Skeletal muscle cell (primary cell): ENCODE measurements around the gene OR2J2.
"Not testable (repeated sequence)": the region's sequence is repeated elsewhere in the genome, so short reads cannot be mapped to it uniquely, and the experiment has no call there.

Experiments used
- DNase-seq: peaks from one replicate; pipeline ENCODE4 v3.0.0-alpha.2; 2010; ENCODE audit warnings: low read depth
- H3K4me3 ChIP-seq: 2 replicates; pipeline ENCODE4 v1.5.1; 2011; ENCODE audit warnings: low read depth, mild to moderate bottlenecking, control low read depth, low read length, moderate library complexity

Gene OR2J2

DNA sequence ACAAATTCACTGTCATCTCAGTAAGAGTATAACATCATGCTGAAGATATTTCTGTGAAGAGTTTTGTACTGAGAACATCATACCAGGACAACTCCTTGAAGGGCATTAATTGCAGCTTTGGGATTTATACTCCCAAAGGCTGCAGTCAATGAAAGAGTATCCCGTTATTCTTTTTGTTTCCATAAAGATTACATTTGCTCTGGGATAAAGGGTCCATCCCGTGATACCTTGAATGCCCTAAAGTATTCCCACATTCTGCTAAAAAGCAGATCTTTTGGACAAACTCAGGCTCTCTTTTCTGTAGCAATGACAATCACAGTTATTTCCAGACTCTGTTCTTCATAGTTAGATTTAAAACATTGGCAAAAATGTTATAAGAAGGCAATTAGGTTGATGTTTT, at the start of gene OR2J2:
TSS of gene OR2J2 (plus strand) at position 301 of the 400 bp plus-strand sequence. CDS start 2,729 bp downstream, outside the sequence.
- not testable (repeated sequence) for H3K4me3 ChIP-seq

DNA sequence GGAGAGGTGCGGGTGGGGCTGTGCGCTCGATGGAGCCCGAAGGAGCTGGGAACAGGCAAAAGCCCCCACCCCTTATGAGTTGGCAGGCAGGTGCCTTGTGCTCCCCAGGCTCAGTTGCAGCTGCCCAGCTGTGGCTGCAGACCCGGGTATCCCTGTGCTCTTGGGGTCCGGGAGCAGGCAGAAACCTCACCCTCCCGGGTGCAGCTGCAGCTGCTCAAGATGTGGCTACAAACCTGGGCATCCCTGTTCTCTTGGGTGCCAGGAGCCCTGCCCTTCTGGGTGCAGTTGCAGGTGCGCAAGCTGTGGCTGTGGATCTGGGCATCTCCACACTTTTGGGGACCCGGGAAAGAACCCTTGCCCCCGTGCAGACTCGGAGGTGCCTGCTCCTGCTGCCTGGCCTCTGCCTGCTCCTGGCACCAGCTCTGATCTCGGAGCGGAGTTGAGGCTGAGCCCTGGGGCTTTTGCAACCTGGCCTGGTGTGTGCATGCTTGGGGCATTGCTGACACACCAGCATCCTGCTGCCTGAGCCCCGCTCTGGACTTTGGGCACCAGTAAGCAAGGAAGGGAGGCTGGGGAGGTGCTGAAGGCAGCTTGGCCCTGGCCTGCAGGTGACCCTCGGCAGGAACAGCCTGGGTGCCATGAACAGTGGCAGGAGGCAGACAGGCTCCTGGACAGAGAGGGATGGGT, 41.2 kb upstream of the OR2J2 start:
- no peak for DNase-seq
- no peak overlapping the region for H3K4me3 ChIP-seq

More for the DNA sequence above, at the start of gene OR2J2:
- not testable (repeated sequence) for DNase-seq

DNA sequence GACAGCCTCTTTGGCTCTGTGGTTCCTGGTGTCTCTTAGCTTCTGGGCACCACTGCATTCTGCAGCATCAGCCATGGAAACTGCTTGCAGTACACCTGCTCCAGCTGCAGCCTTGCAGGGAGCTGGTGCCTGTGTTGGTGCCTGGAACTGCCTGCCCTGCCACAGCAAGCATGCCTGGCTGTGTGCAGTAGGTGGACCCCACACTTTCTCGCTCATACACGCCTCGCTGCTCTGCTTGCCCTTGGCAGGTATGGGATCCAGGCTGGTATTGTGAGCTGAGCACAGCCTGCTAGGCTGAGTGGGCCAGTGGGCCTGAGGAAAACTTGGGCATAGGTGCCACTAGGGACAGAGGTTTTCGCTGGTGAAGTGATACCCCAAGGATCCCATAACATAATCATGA, 40.1 kb upstream of the OR2J2 start:
- no peak for DNase-seq
- H3K4me3 ChIP-seq, result no peak overlapping the region

DNA sequence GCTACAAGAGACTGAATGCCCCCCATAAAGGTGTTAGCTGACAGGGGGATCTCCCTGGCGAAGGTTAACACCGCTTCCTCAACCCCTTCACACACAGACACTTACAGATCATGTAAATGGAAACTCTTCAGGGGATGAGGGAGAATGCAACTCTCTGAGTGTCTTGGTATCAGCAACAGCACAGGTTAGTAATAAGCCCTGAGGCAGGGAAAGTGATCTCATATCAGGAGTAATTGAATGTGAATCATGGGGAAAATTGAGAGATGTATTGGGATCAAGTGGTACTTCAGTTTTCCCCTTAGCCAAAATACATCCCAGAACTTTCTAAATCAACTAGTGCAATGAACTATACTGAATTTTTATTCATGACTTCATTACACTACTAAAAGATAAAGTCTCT, 39.0 kb upstream of the OR2J2 start:
- no peak for DNase-seq
- H3K4me3 ChIP-seq, result no peak overlapping the region

DNA sequence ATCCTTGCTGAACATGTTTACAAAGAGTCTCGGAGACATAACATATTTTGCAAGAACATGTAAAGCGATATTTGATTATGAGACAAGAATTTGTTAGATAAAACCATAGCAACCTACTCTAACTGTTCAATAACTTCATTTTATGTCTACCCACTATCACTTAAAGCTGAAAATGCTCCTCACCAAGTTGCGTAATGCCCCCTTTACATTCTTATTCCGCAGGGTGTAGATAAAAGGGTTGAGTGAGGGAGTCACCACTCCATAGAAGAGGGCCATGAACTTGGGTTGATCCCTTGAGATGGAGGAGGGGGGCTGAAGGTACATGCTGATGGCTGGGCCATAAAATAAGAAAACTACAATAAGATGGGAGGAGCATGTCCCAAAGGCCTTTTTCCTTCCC, 33.0 kb upstream of the OR2J2 start:
- no peak for DNase-seq
- H3K4me3 ChIP-seq, result no peak overlapping the region

DNA sequence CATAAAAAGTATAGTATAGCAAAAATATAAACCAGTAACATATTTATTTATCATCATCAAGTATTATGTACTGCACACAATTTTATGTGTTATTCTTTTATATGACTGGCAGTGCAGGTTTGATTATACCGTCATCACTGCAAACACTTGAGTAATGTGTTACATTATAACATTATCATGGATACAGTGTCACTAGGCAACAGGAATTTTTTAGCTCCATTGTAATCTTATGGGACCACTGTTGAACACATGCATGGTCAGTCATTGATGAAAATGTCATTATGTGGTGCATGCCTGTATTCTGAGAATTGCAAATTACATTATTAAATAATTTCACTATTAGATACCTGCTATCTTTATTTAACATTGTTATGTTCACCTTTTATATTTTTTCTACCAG, 29.1 kb upstream of the OR2J2 start:
- no peak for DNase-seq
- no peak overlapping the region for H3K4me3 ChIP-seq

DNA sequence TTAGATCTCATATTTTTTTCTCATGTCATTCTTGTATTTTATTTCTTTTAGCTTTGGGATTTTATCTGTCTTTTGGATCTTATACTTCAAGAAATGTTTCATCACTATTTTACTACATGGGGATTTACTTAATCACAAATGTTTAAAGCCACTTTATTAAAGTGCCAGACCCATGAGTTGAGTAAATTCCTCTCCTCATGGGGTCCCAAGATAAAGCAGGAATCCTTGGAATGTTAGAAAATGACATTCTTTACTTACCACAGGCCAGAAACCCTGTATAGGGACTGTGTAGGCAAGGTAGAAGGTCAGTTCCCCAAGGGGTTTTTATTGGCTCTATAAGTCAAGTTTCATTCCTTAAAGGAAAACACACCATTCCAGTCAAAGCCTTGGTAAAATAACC, 28.4 kb upstream of the OR2J2 start:
- DNase-seq, result no peak
- H3K4me3 ChIP-seq, result no peak overlapping the region

DNA sequence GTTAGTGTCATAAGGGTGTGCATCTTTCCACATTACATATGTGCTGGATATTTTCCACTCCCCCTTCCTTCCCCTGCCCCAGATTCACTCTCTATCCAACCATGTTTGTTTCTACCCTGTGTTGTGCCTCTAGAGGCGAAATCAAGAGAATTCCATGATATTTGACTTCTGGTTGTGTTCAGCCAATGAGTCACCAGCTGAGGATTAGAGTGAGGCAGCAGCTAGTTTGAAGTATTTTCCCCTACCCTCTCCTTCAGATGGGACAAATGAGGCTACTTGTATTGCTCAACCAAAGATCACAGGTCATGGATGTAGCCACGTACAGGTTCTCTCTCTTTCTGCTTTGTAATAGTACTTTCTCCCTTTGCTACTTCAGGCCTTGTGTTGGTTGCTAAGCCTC, 24.5 kb upstream of the OR2J2 start:
- DNase-seq, result no peak
- H3K4me3 ChIP-seq, result no peak overlapping the region

DNA sequence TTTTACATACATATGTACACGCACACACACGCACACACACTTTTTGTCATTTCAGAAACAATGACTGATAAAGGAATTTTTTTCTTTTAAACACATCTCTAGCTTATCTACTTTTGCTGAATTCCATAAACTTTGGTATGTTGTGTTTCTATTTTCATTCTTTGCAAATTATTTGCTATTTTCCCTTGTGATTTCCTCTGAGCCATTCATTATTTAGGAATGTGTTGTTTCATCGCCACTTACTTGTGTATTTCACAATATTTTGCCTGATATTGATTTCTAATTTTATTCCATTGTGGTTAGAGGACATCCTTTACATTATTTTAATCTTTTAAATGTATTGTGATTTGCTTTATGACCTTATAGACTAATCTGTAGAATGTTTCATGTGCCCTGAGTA, 23.6 kb upstream of the OR2J2 start:
- no peak overlapping the region for H3K4me3 ChIP-seq
- DNase-seq, result no peak

DNA sequence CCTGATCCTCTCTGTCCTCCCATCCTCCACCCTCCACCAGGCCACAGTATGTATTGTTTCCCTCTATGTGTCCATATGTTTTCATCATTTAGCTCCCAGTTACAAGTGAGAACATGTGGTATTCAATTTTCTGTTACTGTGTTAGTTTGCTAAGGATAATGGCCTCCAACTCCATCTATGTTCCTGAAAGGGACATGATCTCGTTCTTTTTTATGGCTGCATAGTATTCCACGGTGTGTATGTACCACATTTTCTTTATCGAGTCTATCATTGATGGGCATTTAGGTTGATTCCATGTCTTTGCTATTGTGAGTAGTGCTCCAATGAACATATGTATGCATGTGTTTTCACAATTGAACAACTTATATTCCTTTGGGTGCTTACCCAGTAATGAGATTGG, 21.3 kb upstream of the OR2J2 start:
- H3K4me3 ChIP-seq, DNase-seq: not testable (repeated sequence)

DNA sequence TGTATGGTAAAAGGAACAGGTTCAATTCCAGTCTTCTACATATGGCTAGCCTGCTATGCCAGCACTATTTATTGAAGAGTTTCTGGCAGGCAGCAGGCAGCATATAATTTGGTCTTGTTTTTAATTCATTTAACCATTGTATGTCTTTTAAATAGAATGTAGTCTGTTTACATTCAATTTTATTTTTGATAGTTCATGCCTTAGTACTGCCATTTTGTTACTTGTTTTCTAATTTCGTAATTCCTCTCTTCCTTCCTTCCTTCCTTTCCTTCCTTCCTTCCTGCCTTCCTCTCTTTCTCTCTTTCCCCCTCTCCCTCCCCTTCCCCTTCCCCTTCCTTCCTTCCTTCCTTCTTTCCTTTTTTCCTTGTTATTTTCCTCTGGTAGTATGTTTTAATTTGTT, 17.6 kb upstream of the OR2J2 start:
- DNase-seq, result no peak
- H3K4me3 ChIP-seq, result no peak overlapping the region

DNA sequence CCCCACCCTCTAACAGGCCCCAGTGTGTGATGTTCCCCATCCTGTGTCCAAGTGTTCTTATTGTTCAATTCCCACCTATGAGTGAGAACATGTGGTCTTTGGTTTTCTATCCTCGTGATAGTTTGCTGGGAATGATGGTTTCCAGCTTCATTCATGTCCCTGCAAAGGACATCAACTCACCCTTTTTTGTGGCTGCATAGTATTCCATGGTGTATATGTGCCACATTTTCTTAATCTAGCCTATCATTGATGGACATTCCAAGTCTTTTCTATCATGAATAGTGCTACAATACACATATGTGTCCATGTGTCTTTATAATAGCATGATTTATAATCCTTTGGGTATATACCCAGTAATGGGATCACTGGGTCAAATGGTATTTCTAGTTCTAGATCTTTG, 15.5 kb upstream of the OR2J2 start:
- H3K4me3 ChIP-seq, DNase-seq: not testable (repeated sequence)

DNA sequence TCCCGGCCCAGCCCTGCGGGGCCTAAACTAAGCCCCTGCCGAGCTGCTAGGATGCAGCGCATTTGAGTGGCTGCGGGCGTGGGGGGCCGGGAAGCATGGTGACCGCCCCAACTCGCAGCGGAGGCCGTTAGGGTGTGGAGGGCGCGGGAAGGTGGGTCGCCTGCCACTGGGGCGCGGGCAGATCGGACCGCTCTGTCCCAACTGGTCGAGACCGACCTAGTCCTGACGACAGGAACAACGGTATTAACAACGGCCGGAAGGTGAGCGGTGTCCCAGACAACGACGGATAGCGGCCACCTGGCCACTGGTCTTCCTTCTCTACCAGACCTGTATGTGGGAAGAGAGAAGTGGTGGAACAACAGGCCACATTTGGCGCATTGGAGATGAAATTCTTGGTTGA, 10.8 kb upstream of the OR2J2 start:
- DNase-seq, H3K4me3 ChIP-seq: not testable (repeated sequence)

DNA sequence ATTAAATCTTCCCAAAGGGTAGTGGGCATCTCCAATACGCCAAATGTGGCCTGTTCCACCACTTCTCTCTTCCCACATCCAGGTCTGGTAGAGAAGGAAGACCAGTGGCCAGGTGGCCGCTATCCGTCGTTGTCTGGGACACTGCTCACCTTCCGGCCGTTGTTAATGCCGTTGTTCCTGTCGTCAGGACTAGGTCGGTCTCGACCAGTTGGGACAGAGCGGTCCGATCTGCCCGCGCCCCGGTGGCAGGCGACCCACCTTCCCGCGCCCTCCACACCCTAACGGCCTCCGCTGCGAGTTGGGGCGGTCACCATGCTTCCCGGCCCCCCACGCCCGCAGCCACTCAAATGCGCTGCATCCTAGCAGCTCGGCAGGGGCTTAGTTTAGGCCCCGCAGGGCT, 5.1 kb upstream of the OR2J2 start:
- not testable (repeated sequence) for DNase-seq, H3K4me3 ChIP-seq

DNA sequence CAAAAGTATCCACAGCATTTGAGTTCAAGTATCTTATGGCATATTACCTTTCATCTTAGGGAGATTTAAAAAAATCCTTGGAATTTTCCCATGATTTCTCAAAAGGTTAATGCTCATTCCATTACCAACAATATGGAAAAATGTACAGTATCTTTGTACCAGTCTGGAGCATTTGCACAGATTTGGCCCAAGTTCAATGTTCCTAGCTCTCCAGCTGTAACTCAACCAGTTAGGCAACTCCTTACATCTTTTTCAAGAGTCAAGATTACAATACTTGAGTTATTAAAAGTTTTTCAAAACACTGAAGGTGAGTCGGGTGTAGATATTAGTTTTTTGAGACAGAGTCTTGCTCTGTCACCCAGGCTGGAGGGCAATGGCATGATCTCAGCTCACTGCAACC, 1.0 kb downstream of the OR2J2 start:
- H3K4me3 ChIP-seq, result no peak overlapping the region
- DNase-seq, result no peak

DNA sequence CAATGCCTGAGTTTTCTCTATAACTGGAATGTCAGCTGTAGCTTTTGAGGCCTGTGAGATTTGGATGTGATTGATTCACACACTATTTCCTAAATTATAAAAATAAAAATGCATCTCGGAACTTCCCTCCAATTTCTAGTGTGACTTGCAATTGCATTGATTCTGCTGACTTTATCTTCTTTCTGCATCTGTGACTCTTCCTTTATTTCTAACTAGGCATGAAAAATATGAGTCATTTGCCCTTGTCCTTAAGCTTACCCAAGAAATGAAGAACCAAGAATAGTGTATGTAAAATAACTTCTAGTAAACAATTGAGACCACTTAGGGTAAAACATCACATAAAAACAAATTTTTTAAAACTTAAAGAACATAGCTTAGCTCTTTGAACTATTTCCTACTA, 12.9 kb downstream of the OR2J2 start:
- no peak for DNase-seq

DNA sequence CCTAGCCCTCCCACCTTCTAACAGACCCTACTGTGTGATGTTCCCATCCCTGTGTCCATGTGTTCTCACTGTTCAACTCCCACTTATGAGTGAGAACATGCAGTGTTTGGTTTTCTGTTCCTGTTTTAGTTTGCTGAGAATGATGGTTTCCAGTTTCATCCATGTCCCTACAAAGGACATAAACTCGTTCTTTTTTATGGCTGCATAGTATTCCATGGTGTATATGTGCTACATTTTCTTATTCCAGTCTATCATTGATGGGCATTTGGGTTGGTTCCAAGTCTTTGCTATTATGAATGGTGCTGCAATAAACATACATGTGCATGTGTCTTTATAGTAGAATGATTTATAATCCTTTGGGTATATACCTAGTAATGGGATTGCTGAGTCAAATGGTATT, 18.0 kb downstream of the OR2J2 start:
- DNase-seq, H3K4me3 ChIP-seq: not testable (repeated sequence)

More for the DNA sequence above, 12.9 kb downstream of the OR2J2 start:
- no peak overlapping the region for H3K4me3 ChIP-seq

DNA sequence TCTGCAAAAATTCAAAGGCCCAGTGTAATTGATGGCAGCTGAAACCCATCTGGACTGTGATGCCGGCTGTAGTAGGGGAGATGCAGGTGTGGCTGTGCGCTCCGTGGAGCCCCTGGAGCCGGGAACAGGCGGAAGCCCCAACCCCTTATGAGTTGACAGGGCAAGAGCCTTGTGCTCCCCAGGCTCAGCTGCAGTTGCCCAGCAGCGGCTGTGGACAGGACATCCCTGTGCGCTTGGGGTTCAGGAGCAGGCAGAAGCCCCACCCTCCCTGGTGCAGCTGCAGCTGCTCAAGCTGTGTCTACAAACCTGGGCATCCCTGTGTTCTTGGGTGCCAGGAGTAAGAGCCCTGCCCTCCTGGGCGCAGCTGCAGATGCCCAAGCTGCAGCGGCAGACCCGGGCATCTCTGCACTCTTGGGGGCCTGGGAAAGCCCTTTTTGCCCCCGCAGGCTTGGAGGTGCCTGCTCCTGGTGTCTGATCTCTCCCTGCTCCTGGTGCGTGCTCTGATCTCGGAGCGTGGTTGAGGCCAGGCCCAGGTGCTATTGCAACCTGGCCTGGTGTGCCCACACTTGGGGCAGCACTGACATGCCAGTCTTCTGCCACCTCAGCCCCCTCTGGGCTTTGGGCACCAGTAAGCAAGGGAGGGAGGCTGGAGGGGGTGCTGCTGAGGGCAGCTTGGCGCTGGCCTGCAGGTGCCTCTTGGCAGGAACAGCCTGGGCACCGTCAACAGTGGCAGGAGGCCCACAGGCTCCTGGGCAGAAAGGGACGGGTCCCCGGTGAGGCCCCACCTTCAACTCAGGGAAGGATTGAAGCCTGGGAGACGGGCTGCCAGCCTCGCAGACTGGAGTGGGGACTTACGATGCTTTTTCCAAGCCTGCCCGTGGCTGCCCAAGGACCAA, 30.3 kb downstream of the OR2J2 start:
- H3K4me3 ChIP-seq, result no peak overlapping the region
- DNase-seq, result no peak

DNA sequence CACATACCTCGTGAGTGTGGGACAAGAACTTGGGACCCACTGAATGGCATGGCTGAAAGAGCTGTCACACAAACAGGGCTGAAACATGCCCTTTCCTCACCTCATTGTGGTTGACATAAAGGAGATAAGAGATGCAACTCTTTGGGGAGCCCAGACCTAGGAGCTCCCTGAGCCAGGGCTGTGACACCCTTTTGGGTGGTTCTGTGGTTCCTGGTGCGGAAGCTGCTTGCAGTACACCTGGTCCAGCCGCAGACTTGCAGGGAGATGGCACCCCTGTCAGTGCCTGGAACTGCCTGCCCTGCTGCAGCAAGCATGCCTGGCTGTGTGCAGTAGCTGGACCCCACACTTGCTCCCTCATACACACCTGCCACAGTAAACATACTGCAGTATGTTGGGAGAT, 31.3 kb downstream of the OR2J2 start:
- no peak for DNase-seq
- no peak overlapping the region for H3K4me3 ChIP-seq

DNA sequence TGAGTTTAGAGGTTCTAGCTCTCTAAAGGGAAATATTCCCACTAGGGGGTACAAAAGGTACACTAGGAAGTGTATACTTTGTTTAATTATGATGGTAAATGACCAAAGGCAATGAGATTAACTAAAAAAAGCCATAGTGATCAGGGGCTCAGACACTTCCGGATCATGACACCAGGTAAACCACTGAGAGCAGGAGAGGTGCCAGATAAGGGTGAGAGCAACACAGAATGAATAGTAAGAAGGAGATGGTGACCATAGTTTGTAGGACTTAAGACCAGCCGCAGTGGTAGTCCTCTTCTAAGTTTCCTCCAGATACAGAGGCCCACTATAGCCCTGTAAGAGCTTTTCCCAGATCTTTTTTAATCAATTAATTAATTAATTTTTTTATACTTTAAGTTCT, 40.8 kb downstream of the OR2J2 start:
- H3K4me3 ChIP-seq, result no peak overlapping the region
- DNase-seq, result no peak

DNA sequence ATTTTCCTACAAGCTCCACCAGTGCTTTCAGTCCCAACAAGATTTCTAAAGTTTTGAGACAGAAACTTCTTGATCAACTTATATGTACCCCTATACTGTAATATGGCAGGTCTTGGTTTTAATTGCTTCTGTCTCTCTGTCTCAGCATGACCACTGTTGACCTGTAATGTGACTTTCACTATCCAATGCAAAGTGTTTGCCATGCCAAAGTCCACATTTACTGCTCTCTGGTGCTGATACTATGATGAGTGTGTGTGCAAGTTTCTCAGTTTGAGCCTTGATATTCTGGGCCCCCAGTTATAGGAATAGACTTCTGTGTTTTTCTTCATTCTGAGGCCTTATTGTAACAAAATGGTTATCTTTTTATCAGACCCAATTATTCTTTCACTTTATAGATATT, 45.8 kb downstream of the OR2J2 start:
- no peak overlapping the region for H3K4me3 ChIP-seq
- no peak for DNase-seq
